Duodenal mucosa (tissue), 2 donors: ENCODE data around the gene NRP2.

Experiments used
- H3K27ac ChIP-seq: one replicate; pipeline ENCODE4 v1.7.0; 2013; ENCODE audit warnings: low read depth, low read length
- H3K27me3 ChIP-seq, 2 donors: one replicate each; pipeline ENCODE4 v1.7.0; 2013; ENCODE audit warnings: low read length in 2 of 2, control low read depth in 1 of 2; ENCODE audit not compliant: insufficient read depth in 2 of 2, control insufficient read depth in 1 of 2
- H3K36me3 ChIP-seq, 2 donors: one replicate each; pipeline ENCODE4 v1.7.0; 2013; ENCODE audit warnings: low read length in 2 of 2, control low read depth in 1 of 2; ENCODE audit not compliant: insufficient read depth in 2 of 2, control insufficient read depth in 1 of 2
- H3K4me1 ChIP-seq, 2 donors: one replicate each; pipeline ENCODE4 v1.7.0; 2013; ENCODE audit warnings: low read length in 2 of 2, control low read depth in 1 of 2; ENCODE audit not compliant: insufficient read depth in 2 of 2, control insufficient read depth in 1 of 2
- H3K4me3 ChIP-seq, 2 donors: one replicate each; pipeline ENCODE4 v1.7.0; 2013; ENCODE audit warnings: low read length in 2 of 2, low read depth in 1 of 2
- H3K9ac ChIP-seq, 2 donors: one replicate each; pipeline ENCODE4 v1.7.0; 2013; ENCODE audit warnings: low read length in 2 of 2, low read depth in 1 of 2
- H3K9me3 ChIP-seq, 2 donors: one replicate each; pipeline ENCODE4 v1.7.0; 2013; ENCODE audit warnings: low read length in 2 of 2, control low read depth in 1 of 2; ENCODE audit not compliant: control insufficient read depth in 1 of 2

Gene NRP2

GRCh38 chr2:205730191-205730590, 47.9 kb downstream of the NRP2 start:
- H3K27me3 ChIP-seq = no peaks in the 10 kb centered on the region
- H3K36me3 ChIP-seq = peaks cover 0 to 4% of the 10 kb centered on the region in 2 donors
- H3K4me1 ChIP-seq = peaks cover 3 to 4% of the 10 kb centered on the region in 2 donors
- H3K4me3 ChIP-seq = no peak overlapping the region
- no peak overlapping the region for H3K27ac ChIP-seq
- no peak overlapping the region for H3K9ac ChIP-seq
- H3K9me3 ChIP-seq = no peaks in the 10 kb centered on the region

- H3K27me3 ChIP-seq = no peaks in the 10 kb centered on the region
- peaks cover 3 to 4% of the 10 kb centered on the region in 2 donors for H3K4me1 ChIP-seq
- H3K27ac ChIP-seq = no peak overlapping the region
- H3K36me3 ChIP-seq = peaks cover 0 to 4% of the 10 kb centered on the region in 2 donors
- no peaks in the 10 kb centered on the region for H3K9me3 ChIP-seq
- no peak overlapping the region for H3K4me3 ChIP-seq
- no peak overlapping the region for H3K9ac ChIP-seq
Measured at GRCh38 chr2:205730701-205731582, 48.6 kb downstream of the NRP2 start.

GRCh38 chr2:205731583-205731981, 49.3 kb downstream of the NRP2 start:
- Histone ChIP-seq H3K36me3 (peaks cover 0 to 4% of the 10 kb centered on the region in 2 donors), H3K27me3 (no peaks in the 10 kb centered on the region), H3K27ac (no peak overlapping the region), H3K4me1 (peaks cover 3 to 4% of the 10 kb centered on the region in 2 donors), H3K4me3 (no peak overlapping the region), H3K9ac (no peak overlapping the region), H3K9me3 (no peaks in the 10 kb centered on the region)

- Histone ChIP-seq H3K36me3 (peaks cover 0 to 4% of the 10 kb centered on the region in 2 donors), H3K27ac (no peak overlapping the region)
Measured at GRCh38 chr2:205732314-205732713, 50.0 kb downstream of the NRP2 start.

GRCh38 chr2:205733082-205733481, 50.8 kb downstream of the NRP2 start:
- Histone ChIP-seq H3K4me3 (no peak overlapping the region), H3K9me3 (no peaks in the 10 kb centered on the region), H3K4me1 (no peaks in the 10 kb centered on the region), H3K9ac (no peak overlapping the region), H3K27me3 (no peaks in the 10 kb centered on the region), H3K27ac (no peak overlapping the region), H3K36me3 (no peaks in the 10 kb centered on the region)

More at GRCh38 chr2:205732314-205732713, 50.0 kb downstream of the NRP2 start:
- Histone ChIP-seq H3K4me1 (peaks cover under 1 to 1% of the 10 kb centered on the region in 2 donors), H3K27me3 (no peaks in the 10 kb centered on the region), H3K9ac (no peak overlapping the region), H3K9me3 (no peaks in the 10 kb centered on the region), H3K4me3 (no peak overlapping the region)

GRCh38 chr2:205733648-205734047, 51.3 kb downstream of the NRP2 start:
- Histone ChIP-seq H3K9me3 (no peaks in the 10 kb centered on the region), H3K9ac (no peak overlapping the region), H3K27me3 (no peaks in the 10 kb centered on the region), H3K36me3 (no peaks in the 10 kb centered on the region), H3K4me1 (no peaks in the 10 kb centered on the region), H3K27ac (no peak overlapping the region), H3K4me3 (no peak overlapping the region)

GRCh38 chr2:205734436-205735037, 52.2 kb downstream of the NRP2 start:
- Histone ChIP-seq H3K9me3 (no peaks in the 10 kb centered on the region), H3K27me3 (no peaks in the 10 kb centered on the region), H3K27ac (no peak overlapping the region), H3K9ac (no peak overlapping the region), H3K4me1 (no peaks in the 10 kb centered on the region), H3K4me3 (no peak overlapping the region), H3K36me3 (no peaks in the 10 kb centered on the region)

- Histone ChIP-seq H3K4me1 (no peaks in the 10 kb centered on the region), H3K27ac (no peak overlapping the region), H3K27me3 (no peaks in the 10 kb centered on the region), H3K9me3 (no peaks in the 10 kb centered on the region), H3K36me3 (no peaks in the 10 kb centered on the region), H3K9ac (no peak overlapping the region), H3K4me3 (no peak overlapping the region)
Measured at GRCh38 chr2:205738117-205738968, 56.0 kb downstream of the NRP2 start.

GRCh38 chr2:205739620-205740019, 57.3 kb downstream of the NRP2 start:
- H3K27ac ChIP-seq = no peak overlapping the region

GRCh38 chr2:205740381-205740780, 58.1 kb downstream of the NRP2 start:
- no peak overlapping the region for H3K27ac ChIP-seq
- no peaks in the 10 kb centered on the region for H3K27me3 ChIP-seq
- peaks cover 7 to 10% of the 10 kb centered on the region in 2 donors for H3K4me1 ChIP-seq
- no peak overlapping the region for H3K9ac ChIP-seq
- no peaks in the 10 kb centered on the region for H3K36me3 ChIP-seq
- H3K4me3 ChIP-seq = no peak overlapping the region
- no peaks in the 10 kb centered on the region for H3K9me3 ChIP-seq

More at GRCh38 chr2:205739620-205740019, 57.3 kb downstream of the NRP2 start:
- no peak overlapping the region for H3K9ac ChIP-seq
- H3K27me3 ChIP-seq = no peaks in the 10 kb centered on the region
- peaks cover 5 to 6% of the 10 kb centered on the region in 2 donors for H3K4me1 ChIP-seq
- no peaks in the 10 kb centered on the region for H3K36me3 ChIP-seq
- no peaks in the 10 kb centered on the region for H3K9me3 ChIP-seq
- no peak overlapping the region for H3K4me3 ChIP-seq
